Measurements from ENCODE around the gene RYR1.

- TF ChIP-seq JUND (IDR thresholded peaks at IDR 0.05) (no peak), SIN3A (IDR thresholded peaks at IDR 0.05; ENCODE audit: low read depth) (no peak), POLR2A (IDR thresholded peaks at IDR 0.05; ENCODE audit: borderline replicate concordance, extremely low read depth, insufficient read depth, insufficient read length) (no peak), EZH2phosphoT487 (IDR thresholded peaks at IDR 0.05; ENCODE audit: borderline replicate concordance) (no peak), EGR1 (IDR thresholded peaks at IDR 0.05; ENCODE audit: low read depth) (no peak), EZH2 (IDR thresholded peaks at IDR 0.05) (no peak), CEBPB (IDR thresholded peaks at IDR 0.05; ENCODE audit: low read depth) (no peak), SRF (IDR thresholded peaks at IDR 0.05; ENCODE audit: low read depth) (no peak)
- TF ChIP-seq, protein P1, sequence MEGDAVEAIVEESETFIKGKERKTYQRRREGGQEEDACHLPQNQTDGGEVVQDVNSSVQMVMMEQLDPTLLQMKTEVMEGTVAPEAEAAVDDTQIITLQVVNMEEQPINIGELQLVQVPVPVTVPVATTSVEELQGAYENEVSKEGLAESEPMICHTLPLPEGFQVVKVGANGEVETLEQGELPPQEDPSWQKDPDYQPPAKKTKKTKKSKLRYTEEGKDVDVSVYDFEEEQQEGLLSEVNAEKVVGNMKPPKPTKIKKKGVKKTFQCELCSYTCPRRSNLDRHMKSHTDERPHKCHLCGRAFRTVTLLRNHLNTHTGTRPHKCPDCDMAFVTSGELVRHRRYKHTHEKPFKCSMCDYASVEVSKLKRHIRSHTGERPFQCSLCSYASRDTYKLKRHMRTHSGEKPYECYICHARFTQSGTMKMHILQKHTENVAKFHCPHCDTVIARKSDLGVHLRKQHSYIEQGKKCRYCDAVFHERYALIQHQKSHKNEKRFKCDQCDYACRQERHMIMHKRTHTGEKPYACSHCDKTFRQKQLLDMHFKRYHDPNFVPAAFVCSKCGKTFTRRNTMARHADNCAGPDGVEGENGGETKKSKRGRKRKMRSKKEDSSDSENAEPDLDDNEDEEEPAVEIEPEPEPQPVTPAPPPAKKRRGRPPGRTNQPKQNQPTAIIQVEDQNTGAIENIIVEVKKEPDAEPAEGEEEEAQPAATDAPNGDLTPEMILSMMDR (IDR thresholded peaks at IDR 0.05 in 2 of 3, conservative IDR thresholded peaks at IDR 0.05 in 1 of 3; ENCODE audit: borderline replicate concordance in 1 of 3, insufficient read depth in 1 of 3, low read depth in 2 of 3, low read length in 2 of 3) = no peak
Observed at GRCh38 chr19:38632476-38633213, 199.2 kb downstream of the RYR1 start.

All from HCT116 (cell line).